ENCODE data around the gene TFDP1. TPM values are rescaled to one million over a fixed set of nuclear protein-coding genes. Genes with fewer than 3 reads are reported as not detected.

TFDP1 gene
- total and polyA plus RNA-seq, 4 donors, result 17.4 to 36.6 (median 33.1) TPM

DNA sequence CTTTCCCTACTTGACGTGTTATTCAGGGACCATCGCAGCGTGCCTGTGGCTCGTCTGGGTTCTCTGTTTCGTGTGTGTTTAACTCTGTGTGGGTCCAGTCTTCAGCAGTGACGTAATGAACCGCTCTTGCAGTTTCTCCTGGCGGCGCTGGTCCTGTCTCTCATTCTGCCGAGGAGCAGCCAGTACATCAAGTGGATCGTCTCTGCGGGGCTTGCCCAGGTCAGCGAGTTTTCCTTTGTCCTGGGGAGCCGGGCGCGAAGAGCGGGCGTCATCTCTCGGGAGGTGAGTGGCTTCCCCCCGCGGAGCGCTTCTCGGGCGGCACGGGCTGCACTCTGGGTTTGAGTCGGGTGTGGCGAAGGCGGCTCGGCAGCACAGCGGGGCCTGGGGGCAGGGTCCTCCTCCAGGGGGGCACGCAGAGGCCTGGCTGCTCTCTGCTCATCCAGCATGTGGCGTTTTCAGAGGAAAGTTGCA, 36.3 kb upstream of the TFDP1 start:
- H3K9me3 ChIP-seq (ENCODE audit: control insufficient read depth, low read length), result no peaks in the 10 kb centered on the region
- peaks cover 2 to 11% of the 10 kb centered on the region in 2 donors for H3K36me3 ChIP-seq (ENCODE audit: control insufficient read depth in 1 of 2, insufficient read depth in 2 of 2, low read length in 1 of 2)
- intact Hi-C loops (cut with DNase I), result no loop called here
- ATAC-seq (ENCODE audit: low FRiP score) (no peak), DNase-seq (peak in 1 of 2 donors; percentile 78)
- H3K4me3 ChIP-seq (ENCODE audit: low read length in 2 of 2), result no peak overlapping the region
- no peaks in the 10 kb centered on the region for H3K4me1 ChIP-seq (ENCODE audit: control insufficient read depth in 1 of 2, insufficient read depth in 2 of 2, low read length in 2 of 2)
- 82 to 89% methylated on average over 32 of the region's 32 CpGs for WGBS, 2 donors
- H3K27me3 ChIP-seq (ENCODE audit: control insufficient read depth in 1 of 2, insufficient read depth in 2 of 2, low read length in 1 of 2), result no peaks in the 10 kb centered on the region
- no peak overlapping the region for H3K27ac ChIP-seq (ENCODE audit: low read depth in 1 of 2, low read length in 2 of 2)

DNA sequence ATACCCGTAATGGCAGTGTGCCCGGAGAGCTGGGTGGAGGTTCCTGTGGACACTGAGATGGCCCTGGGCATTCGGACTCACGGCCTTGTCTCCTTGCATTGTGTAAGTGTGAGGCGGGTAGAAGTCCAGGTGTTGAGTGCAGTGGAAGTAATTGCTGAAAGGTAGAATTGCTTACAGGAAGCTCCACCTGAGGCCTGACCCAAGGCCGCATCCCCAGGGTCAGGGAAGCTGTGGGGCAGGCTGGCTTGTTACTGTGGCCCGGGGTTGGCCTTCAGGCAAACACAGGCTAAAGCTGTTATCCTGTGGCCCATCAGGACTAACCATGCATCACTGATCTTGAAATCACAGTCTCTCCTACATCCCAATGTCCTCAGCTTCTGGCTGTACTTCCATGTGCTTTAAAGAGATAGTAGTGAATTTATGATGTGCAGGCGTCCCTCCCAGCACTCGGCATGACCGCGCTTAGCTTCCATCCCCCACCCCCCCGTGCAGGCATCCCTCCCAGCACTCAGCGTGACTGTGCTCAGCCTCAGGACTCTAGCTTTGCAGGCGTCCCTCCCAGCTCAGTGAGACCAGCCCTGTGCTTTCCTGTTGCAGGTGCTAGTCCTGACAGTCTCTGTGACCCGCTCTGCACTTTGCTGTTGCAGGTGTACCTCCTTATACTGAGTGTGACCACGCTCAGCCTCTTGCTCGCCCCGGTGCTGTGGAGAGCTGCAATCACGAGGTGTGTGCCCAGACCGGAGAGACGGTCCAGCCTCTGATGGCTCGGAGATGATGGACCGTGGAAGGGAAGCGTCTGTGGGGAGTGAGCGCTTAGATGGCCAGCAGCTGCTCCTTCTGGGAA, 35.6 kb upstream of the TFDP1 start:
- Histone ChIP-seq H3K9me3 (ENCODE audit: control insufficient read depth, low read length) (no peaks in the 10 kb centered on the region), H3K4me3 (ENCODE audit: low read length in 2 of 2) (no peak overlapping the region), H3K36me3 (ENCODE audit: control insufficient read depth in 1 of 2, insufficient read depth in 2 of 2, low read length in 1 of 2) (peaks cover 2 to 15% of the 10 kb centered on the region in 2 donors), H3K4me1 (ENCODE audit: control insufficient read depth in 1 of 2, insufficient read depth in 2 of 2, low read length in 2 of 2) (no peaks in the 10 kb centered on the region), H3K27me3 (ENCODE audit: control insufficient read depth in 1 of 2, insufficient read depth in 2 of 2, low read length in 1 of 2) (no peaks in the 10 kb centered on the region), H3K27ac (ENCODE audit: low read depth in 1 of 2, low read length in 2 of 2) (no peak overlapping the region)
- intact Hi-C loops (cut with DNase I), result no loop called here
- no peak for ATAC-seq (ENCODE audit: low FRiP score)
- DNase-seq, result peak in 1 of 2 donors; percentile 66
- WGBS, 2 donors, result 84 to 89% methylated on average over 25 of the region's 25 CpGs

DNA sequence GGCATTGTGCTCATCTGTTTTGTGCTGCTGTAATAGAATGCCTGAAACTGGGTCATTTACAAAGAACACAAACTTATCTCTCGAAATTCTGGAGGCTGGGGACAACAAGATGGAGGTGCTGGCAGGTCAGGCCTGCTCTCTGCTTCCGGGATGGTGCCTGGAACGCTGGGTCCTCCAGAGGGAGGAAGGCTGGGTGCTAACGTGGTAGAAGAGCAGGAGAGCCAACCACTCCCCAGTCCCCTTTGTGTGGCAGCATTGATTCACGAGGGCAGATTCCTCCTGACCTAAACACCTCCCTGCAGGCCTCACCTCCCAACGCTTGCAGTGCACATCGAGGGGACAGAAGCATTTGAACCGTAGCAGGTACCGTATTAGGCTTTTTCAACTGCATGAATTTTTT, 34.1 kb upstream of the TFDP1 start:
- intact Hi-C loops (cut with DNase I), result no loop called here
- Histone ChIP-seq H3K27me3 (ENCODE audit: control insufficient read depth in 1 of 2, insufficient read depth in 2 of 2, low read length in 1 of 2) (no peaks in the 10 kb centered on the region), H3K9me3 (ENCODE audit: control insufficient read depth, low read length) (no peaks in the 10 kb centered on the region), H3K36me3 (ENCODE audit: control insufficient read depth in 1 of 2, insufficient read depth in 2 of 2, low read length in 1 of 2) (peaks cover 2 to 15% of the 10 kb centered on the region in 2 donors), H3K27ac (ENCODE audit: low read depth in 1 of 2, low read length in 2 of 2) (no peak overlapping the region), H3K4me1 (ENCODE audit: control insufficient read depth in 1 of 2, insufficient read depth in 2 of 2, low read length in 2 of 2) (no peaks in the 10 kb centered on the region), H3K4me3 (ENCODE audit: low read length in 2 of 2) (no peak overlapping the region)
- DNase-seq, result peak in 1 of 2 donors; percentile 40
- ATAC-seq (ENCODE audit: low FRiP score), result no peak
- WGBS, 2 donors, result 76 to 84% methylated on average over 9 of the region's 9 CpGs

DNA sequence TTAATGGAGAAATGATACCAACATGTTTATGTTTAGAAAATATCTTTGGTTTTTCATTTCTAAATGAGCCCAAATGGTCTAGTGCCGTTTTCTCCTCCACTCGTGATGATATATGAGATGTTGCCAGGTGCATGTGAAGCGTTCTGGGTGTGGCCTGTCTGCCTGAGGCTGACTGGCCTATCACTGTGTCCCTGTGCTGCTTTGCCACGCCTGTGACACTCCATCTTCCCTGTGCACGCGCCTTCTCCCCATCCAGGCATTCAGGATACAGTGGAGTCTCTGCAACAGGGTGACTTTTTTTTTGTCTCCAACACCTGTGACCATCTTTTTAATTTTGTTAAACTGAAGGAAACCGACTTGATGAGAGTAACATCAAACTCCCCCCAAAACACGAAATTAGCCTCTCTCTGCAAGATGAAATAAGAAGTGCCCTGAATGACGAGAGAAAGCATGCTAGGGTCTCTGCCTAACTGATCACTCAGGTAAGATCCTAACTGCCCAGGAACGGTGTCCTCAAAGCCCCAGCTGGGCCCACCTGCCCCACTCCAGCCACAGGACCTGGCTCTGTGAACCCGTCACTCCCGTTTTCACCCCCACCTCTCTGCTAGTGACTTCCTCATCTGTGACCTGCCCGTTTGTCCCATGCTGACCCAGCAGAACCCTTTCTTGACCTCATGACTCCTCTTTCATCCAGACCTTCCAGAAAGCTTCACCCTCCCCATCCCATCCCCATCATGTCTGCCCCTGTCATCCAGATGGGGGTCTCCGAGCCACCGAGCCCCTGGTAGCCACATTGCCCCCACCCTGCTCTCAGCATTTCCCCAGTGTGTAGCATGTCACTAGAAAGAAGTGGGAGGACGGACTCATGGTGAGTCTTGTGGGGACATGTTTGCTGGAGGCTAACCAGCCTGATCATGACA, 33.2 kb upstream of the TFDP1 start:
- H3K36me3 ChIP-seq (ENCODE audit: control insufficient read depth in 1 of 2, insufficient read depth in 2 of 2, low read length in 1 of 2), result peaks cover 2 to 15% of the 10 kb centered on the region in 2 donors

DNA sequence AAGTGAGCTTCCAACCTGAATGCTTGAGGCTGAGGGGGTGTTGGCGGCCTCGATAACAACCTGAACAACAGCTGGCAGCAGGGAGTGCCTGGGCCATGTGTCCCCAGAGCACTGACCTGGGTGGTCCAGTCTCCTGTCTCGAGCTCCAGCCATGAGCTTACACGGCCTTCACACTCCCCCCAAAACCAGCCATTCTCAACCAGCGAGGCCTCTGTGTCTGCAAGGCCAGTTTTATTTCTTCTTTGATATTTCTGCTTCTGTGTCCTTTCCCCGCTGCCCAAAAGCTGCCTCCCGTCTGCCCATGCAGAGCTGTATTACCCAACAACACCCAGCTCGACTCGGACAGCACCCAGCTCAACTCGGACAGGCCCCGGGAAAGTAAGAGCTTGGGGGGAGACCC, 32.5 kb upstream of the TFDP1 start:
- 82 to 89% methylated on average over 11 of the region's 11 CpGs for WGBS, 2 donors
- DNase-seq (peak in 1 of 2 donors; percentile 57), ATAC-seq (ENCODE audit: low FRiP score) (no peak)
- no peak overlapping the region for H3K4me3 ChIP-seq (ENCODE audit: low read length in 2 of 2)
- intact Hi-C loops (cut with DNase I), result no loop called here
- no peaks in the 10 kb centered on the region for H3K27me3 ChIP-seq (ENCODE audit: control insufficient read depth in 1 of 2, insufficient read depth in 2 of 2, low read length in 1 of 2)
- H3K4me1 ChIP-seq (ENCODE audit: control insufficient read depth in 1 of 2, insufficient read depth in 2 of 2, low read length in 2 of 2), result no peaks in the 10 kb centered on the region
- peaks cover 2 to 15% of the 10 kb centered on the region in 2 donors for H3K36me3 ChIP-seq (ENCODE audit: control insufficient read depth in 1 of 2, insufficient read depth in 2 of 2, low read length in 1 of 2)
- H3K27ac ChIP-seq (ENCODE audit: low read depth in 1 of 2, low read length in 2 of 2), result no peak overlapping the region
- no peaks in the 10 kb centered on the region for H3K9me3 ChIP-seq (ENCODE audit: control insufficient read depth, low read length)

More for the DNA sequence above, 33.2 kb upstream of the TFDP1 start:
- DNase-seq (peak in 1 of 2 donors; percentile 22), ATAC-seq (ENCODE audit: low FRiP score) (no peak)
- no peaks in the 10 kb centered on the region for H3K4me1 ChIP-seq (ENCODE audit: control insufficient read depth in 1 of 2, insufficient read depth in 2 of 2, low read length in 2 of 2)
- WGBS, 2 donors, result 82 to 89% methylated on average over 16 of the region's 16 CpGs
- no peaks in the 10 kb centered on the region for H3K9me3 ChIP-seq (ENCODE audit: control insufficient read depth, low read length)
- H3K27me3 ChIP-seq (ENCODE audit: control insufficient read depth in 1 of 2, insufficient read depth in 2 of 2, low read length in 1 of 2), result no peaks in the 10 kb centered on the region
- intact Hi-C loops (cut with DNase I), result no loop called here
- H3K27ac ChIP-seq (ENCODE audit: low read depth in 1 of 2, low read length in 2 of 2), result no peak overlapping the region
- no peak overlapping the region for H3K4me3 ChIP-seq (ENCODE audit: low read length in 2 of 2)

DNA sequence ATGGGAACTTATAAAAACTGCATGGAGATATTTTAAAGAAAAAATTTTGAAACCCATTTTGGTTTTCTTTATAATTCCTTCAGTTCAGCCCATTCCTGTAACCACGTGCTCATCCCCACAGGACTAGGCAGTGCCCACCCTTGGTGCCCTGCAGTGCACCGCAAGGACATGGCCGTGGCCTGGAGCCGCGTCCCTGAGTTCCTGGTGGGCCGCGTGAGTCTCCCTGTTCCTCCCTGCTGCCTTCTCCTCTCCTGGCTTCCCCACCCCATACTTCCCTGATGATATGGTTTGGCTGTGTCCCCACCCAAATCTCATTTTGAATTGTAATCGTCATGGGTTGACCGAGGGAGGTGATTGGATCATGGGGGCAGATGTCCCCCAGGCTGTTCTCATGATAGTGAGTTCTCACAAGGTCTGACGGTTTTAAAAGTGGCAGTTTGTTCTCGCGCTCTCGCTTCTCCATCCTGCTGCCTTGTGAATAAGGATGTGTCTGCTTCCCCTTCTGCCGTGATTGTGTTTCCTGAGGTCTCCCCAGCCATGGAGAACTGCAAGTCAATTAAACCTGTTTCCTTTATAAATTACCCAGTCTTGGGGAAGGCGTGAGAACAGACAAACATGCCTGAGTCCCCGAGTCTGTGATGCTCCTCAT, 31.6 kb upstream of the TFDP1 start:
- DNase-seq, result peak in 1 of 2 donors; percentile 55

DNA sequence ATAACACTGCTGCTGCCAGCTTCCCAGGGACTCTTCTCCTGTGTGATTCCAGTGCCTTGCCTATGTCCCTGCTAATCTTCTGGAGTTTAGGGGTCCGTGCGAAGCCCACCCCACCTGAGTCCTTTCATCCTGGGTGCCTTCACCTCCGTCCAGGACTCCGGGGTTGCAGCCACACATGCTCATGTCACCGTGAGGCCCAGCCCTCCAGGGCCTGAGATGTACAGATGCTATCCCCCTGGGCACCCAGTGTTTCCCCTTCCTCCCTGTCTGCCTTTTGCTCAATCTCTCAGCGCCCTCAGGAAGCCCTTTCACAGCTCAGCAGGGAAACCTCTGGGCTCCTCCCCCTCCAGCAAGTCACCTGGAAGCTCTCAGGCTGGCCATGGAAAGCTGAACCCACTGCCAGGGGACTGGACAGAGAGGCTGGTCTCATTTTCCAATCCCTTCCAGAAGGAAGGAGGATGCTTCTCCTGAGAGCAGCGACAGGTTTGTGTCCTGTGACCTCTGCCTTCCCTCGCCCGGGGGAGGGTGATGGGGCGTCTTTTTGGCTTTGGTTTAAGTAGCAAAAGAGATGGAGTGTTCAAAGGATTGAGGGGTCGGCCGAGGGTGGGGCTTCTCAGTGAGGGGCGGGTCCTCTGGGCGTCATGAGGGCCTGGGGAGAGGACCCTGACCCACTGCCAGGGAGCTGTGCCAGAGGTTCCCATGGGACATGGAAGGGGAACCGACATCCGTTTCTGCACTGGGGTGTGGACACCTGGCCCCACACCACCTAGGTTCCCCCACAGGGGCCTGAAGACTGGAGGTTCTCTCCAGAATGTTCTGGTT, 30.8 kb upstream of the TFDP1 start:
- ATAC-seq (ENCODE audit: low FRiP score) (no peak), DNase-seq (peak in 1 of 2 donors; percentile 71)
- intact Hi-C loops (cut with DNase I), result no loop called here
- 77% methylated on average over 16 of the region's 16 CpGs for WGBS, 2 donors
- Histone ChIP-seq H3K27ac (ENCODE audit: low read depth in 1 of 2, low read length in 2 of 2) (no peak overlapping the region), H3K27me3 (ENCODE audit: control insufficient read depth in 1 of 2, insufficient read depth in 2 of 2, low read length in 1 of 2) (no peaks in the 10 kb centered on the region), H3K36me3 (ENCODE audit: control insufficient read depth in 1 of 2, insufficient read depth in 2 of 2, low read length in 1 of 2) (peaks cover 2 to 14% of the 10 kb centered on the region in 2 donors), H3K9me3 (ENCODE audit: control insufficient read depth, low read length) (no peaks in the 10 kb centered on the region), H3K4me3 (ENCODE audit: low read length in 2 of 2) (no peak overlapping the region), H3K4me1 (ENCODE audit: control insufficient read depth in 1 of 2, insufficient read depth in 2 of 2, low read length in 2 of 2) (no peaks in the 10 kb centered on the region)

More for the DNA sequence above, 31.6 kb upstream of the TFDP1 start:
- no peak for ATAC-seq (ENCODE audit: low FRiP score)
- 85% methylated on average over 16 of the region's 16 CpGs for WGBS, 2 donors
- H3K4me3 ChIP-seq (ENCODE audit: low read length in 2 of 2), result no peak overlapping the region
- H3K27me3 ChIP-seq (ENCODE audit: control insufficient read depth in 1 of 2, insufficient read depth in 2 of 2, low read length in 1 of 2), result no peaks in the 10 kb centered on the region
- no peaks in the 10 kb centered on the region for H3K9me3 ChIP-seq (ENCODE audit: control insufficient read depth, low read length)
- intact Hi-C loops (cut with DNase I), result no loop called here
- peaks cover 2 to 15% of the 10 kb centered on the region in 2 donors for H3K36me3 ChIP-seq (ENCODE audit: control insufficient read depth in 1 of 2, insufficient read depth in 2 of 2, low read length in 1 of 2)
- no peaks in the 10 kb centered on the region for H3K4me1 ChIP-seq (ENCODE audit: control insufficient read depth in 1 of 2, insufficient read depth in 2 of 2, low read length in 2 of 2)
- H3K27ac ChIP-seq (ENCODE audit: low read depth in 1 of 2, low read length in 2 of 2), result no peak overlapping the region

DNA sequence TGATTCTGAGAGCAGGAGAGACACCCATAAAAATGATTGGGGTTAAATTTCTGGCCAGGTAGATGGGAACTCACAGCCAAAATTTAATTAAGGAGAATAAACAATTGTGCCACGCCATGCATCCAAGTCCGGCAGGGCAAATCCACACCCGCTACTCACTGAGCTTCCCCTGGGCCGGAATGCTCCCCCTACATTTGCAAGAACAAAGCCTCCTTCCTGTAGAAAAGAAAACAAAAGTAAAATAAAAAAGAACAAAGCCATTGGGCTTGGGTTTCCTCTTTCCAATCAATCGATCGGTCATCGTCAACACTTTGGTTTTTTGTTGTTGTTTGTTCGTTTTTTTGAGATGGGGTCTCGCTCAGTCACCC, 30.2 kb upstream of the TFDP1 start:
- 87 to 90% methylated on average over 9 of the region's 9 CpGs for WGBS, 2 donors
- H3K27me3 ChIP-seq (ENCODE audit: control insufficient read depth in 1 of 2, insufficient read depth in 2 of 2, low read length in 1 of 2), result no peaks in the 10 kb centered on the region
- H3K9me3 ChIP-seq (ENCODE audit: control insufficient read depth, low read length), result no peaks in the 10 kb centered on the region
- ATAC-seq (ENCODE audit: low FRiP score) (no peak), DNase-seq (peak in 1 of 2 donors; percentile 26)
- no peak overlapping the region for H3K4me3 ChIP-seq (ENCODE audit: low read length in 2 of 2)
- H3K36me3 ChIP-seq (ENCODE audit: control insufficient read depth in 1 of 2, insufficient read depth in 2 of 2, low read length in 1 of 2), result peaks cover 2 to 12% of the 10 kb centered on the region in 2 donors
- no peaks in the 10 kb centered on the region for H3K4me1 ChIP-seq (ENCODE audit: control insufficient read depth in 1 of 2, insufficient read depth in 2 of 2, low read length in 2 of 2)
- no peak overlapping the region for H3K27ac ChIP-seq (ENCODE audit: low read depth in 1 of 2, low read length in 2 of 2)
- intact Hi-C loops (cut with DNase I), result no loop called here
